Lower lobe of right lung (tissue), 2 donors: Measurements from ENCODE around the gene CCDC81. TPM values are rescaled to one million over a fixed set of nuclear protein-coding genes. Genes with fewer than 3 reads are reported as not detected.
A peak's percentile ranks its signal among the peaks of the same experiment; 100 is the strongest.

Experiments
- ATAC-seq, 2 donors: fragments of 200-7000 bp; cut with Tn5 transposase; one replicate each; pipeline ENCODE4 v1.9.1; 2020 to 2022; ENCODE audit warnings: mild to moderate bottlenecking in 2 of 2, moderate library complexity in 2 of 2
- DNase-seq: peaks from one replicate; pipeline ENCODE4 v3.0.0-alpha.2; 2020
- H3K27ac ChIP-seq: fragments of 200-600 bp; one replicate; pipeline ENCODE4 v1.8.0; 2022
- H3K27me3 ChIP-seq: fragments of 200-600 bp; one replicate; pipeline ENCODE4 v1.8.0; 2022; ENCODE audit warnings: low read depth
- H3K36me3 ChIP-seq: fragments of 200-600 bp; one replicate; pipeline ENCODE4 v1.8.0; 2022; ENCODE audit warnings: mild to moderate bottlenecking
- H3K4me1 ChIP-seq: fragments of 200-600 bp; one replicate; pipeline ENCODE4 v1.8.0; 2022
- H3K4me3 ChIP-seq: fragments of 200-600 bp; one replicate; pipeline ENCODE4 v1.8.0; 2022; ENCODE audit warnings: mild to moderate bottlenecking
- H3K9me3 ChIP-seq: fragments of 200-600 bp; one replicate; pipeline ENCODE4 v1.8.0; 2022
- intact Hi-C: fragments of 100-400 bp; cut with DNase I; formaldehyde crosslinking; loops from one replicate; pipeline ENCODE4 v1.11.0; 2022
- total RNA-seq: library from RNA; stranded (reverse); fragmentation: NEBNext Ultra II Directional; extraction: Animal tissue kit (Norgen Biotek cat#: 25700); gene quantifications from one replicate; pipeline ENCODE4 v1.2.1, GENCODE V29; 2021
- TF ChIP-seq, protein P1 (sequence below): fragments of 200-600 bp; IDR thresholded peaks from one replicate; pipeline ENCODE4 v1.8.0; 2022; ENCODE audit warnings: antibody characterized with exemption, mild to moderate bottlenecking
- donor health status: DM: no; HTN: yes; CAD: no; lungs with severe emphysema.

CCDC81 gene
- total RNA-seq, 1 donor from 2014 or later: 4.8 TPM

DNA sequence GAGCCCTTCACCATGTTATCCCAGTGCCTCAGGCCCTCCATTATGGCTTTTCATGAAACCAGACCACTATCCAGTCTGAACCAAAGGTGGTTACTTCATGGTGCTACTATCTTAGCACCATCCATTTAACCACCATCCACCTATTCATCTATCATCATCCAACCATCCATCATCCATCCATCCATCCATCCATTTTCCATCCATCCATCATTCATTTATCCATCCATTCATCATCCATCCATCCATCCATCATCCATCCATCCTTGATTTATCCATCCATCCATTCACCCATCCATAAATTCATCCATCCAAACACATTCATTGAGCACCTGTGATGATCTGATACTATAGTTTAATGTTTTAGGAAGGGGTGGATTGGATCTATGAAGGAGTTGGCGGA, 93.5 kb downstream of the CCDC81 start:
- Histone ChIP-seq H3K27ac (no peak overlapping the region), H3K4me1 (peaks cover 5% of the 10 kb centered on the region), H3K9me3 (no peaks in the 10 kb centered on the region), H3K27me3 (no peaks in the 10 kb centered on the region), H3K36me3 (no peaks in the 10 kb centered on the region), H3K4me3 (no peak overlapping the region)
- intact Hi-C loops: no loop called here
- TF ChIP-seq, protein P1, sequence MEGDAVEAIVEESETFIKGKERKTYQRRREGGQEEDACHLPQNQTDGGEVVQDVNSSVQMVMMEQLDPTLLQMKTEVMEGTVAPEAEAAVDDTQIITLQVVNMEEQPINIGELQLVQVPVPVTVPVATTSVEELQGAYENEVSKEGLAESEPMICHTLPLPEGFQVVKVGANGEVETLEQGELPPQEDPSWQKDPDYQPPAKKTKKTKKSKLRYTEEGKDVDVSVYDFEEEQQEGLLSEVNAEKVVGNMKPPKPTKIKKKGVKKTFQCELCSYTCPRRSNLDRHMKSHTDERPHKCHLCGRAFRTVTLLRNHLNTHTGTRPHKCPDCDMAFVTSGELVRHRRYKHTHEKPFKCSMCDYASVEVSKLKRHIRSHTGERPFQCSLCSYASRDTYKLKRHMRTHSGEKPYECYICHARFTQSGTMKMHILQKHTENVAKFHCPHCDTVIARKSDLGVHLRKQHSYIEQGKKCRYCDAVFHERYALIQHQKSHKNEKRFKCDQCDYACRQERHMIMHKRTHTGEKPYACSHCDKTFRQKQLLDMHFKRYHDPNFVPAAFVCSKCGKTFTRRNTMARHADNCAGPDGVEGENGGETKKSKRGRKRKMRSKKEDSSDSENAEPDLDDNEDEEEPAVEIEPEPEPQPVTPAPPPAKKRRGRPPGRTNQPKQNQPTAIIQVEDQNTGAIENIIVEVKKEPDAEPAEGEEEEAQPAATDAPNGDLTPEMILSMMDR: no peak
- ATAC-seq (no peak), DNase-seq (no peak)

DNA sequence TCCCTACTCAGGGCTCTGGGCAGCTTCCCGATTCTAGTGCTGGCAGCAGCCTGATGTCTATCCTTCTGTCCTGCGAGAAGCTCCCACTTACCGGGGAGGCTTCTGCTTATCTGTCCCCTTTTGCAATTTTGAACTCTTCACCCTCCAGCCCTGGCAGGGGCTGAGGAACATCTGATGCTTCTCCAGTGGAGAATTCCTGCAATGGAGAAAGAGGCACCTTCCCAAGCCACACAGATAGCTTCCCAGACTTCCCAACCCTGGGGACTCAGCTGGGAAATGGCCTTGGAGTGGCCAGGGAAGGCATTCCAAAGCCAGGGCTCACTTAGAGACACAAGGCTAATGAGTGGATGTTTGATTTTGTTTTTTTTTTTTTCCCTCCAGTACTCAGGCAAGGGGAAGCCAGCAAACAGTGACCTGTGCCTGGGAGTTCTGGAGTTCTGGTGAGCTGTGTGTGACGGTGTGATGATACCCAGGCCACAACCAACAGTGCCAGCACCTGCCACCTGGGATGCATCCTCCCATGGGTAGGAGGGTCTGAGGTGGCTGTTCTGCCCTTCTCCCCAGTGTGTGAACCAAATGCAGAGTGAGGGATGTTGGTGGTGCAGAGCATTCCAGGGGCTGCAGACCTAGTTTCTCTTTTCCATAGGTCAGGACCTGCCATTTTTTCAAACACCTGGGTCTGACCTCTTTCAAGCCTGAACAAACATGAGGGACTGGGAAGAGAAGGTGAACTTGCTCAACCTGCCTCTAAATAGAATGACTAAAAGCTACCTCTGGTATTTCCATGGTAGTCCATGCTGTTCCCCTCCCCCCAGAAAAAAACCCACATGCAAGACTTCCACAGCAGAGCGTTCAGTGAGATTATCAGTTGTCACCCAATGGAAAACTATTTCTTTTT, 95.1 kb downstream of the CCDC81 start:
- no peak overlapping the region for H3K27ac ChIP-seq
- H3K4me1 ChIP-seq: peaks cover 5% of the 10 kb centered on the region
- DNase-seq (no peak), ATAC-seq (peak in 1 of 2 donors; percentile 5)
- no peaks in the 10 kb centered on the region for H3K27me3 ChIP-seq
- no peaks in the 10 kb centered on the region for H3K9me3 ChIP-seq
- TF ChIP-seq, protein P1: no peak
- intact Hi-C loops: no loop called here
- H3K36me3 ChIP-seq: no peaks in the 10 kb centered on the region
- no peak overlapping the region for H3K4me3 ChIP-seq

Other genes with a start within 250 kb of the CCDC81 start
- gene EED, start 130.1 kb upstream of the CCDC81 start, total RNA-seq: 21.0 TPM
- gene HIKESHI, start 72.6 kb upstream of the CCDC81 start, total RNA-seq: 29.5 TPM